KMS-11 (cell line): ENCODE measurements around the gene FXYD2.

Experiments
- H2AFZ ChIP-seq: fragments of 200-600 bp; sonication (generic); 2 replicates; pipeline ENCODE4 v1.6.1; 2016; ENCODE audit warnings: antibody characterized with exemption, mixed run types, low read depth
- H3K27ac ChIP-seq: fragments of 200-600 bp; sonication (generic); 2 replicates; pipeline ENCODE4 v1.6.1; 2016; ENCODE audit warnings: mild to moderate bottlenecking, mixed run types
- H3K27me3 ChIP-seq: fragments of 200-600 bp; sonication (generic); 2 replicates; pipeline ENCODE4 v1.6.1; 2017; ENCODE audit warnings: mild to moderate bottlenecking, low read depth, mixed run types, moderate library complexity; ENCODE audit not compliant: insufficient read depth
- H3K36me3 ChIP-seq: fragments of 200-600 bp; sonication (generic); 2 replicates; pipeline ENCODE4 v1.6.1; 2017; ENCODE audit warnings: mild to moderate bottlenecking, mixed run types; ENCODE audit not compliant: insufficient read depth
- H3K4me1 ChIP-seq: fragments of 200-600 bp; sonication (generic); 2 replicates; pipeline ENCODE4 v1.6.1; 2016; ENCODE audit warnings: mild to moderate bottlenecking, low read depth, mixed run types; ENCODE audit not compliant: poor library complexity, severe bottlenecking
- H3K4me2 ChIP-seq: fragments of 200-600 bp; sonication (generic); 2 replicates; pipeline ENCODE4 v1.7.0; 2016; ENCODE audit warnings: mild to moderate bottlenecking, mixed run types
- H3K4me3 ChIP-seq: fragments of 200-600 bp; sonication (generic); IDR thresholded peaks from 2 replicates; pipeline ENCODE4 v1.6.1; 2017; ENCODE audit warnings: low read depth, low read length, mixed read lengths; ENCODE audit not compliant: insufficient read depth
- H3K79me2 ChIP-seq: fragments of 200-600 bp; sonication (generic); 2 replicates; pipeline ENCODE4 v1.6.1; 2016; ENCODE audit warnings: low read depth, mixed run types; ENCODE audit not compliant: insufficient read depth
- H3K9ac ChIP-seq: fragments of 200-600 bp; sonication (generic); 2 replicates; pipeline ENCODE4 v1.6.1; 2016; ENCODE audit warnings: mild to moderate bottlenecking, mixed run types
- H4K20me1 ChIP-seq: fragments of 200-600 bp; sonication (generic); 2 replicates; pipeline ENCODE4 v1.6.1; 2016; ENCODE audit warnings: mild to moderate bottlenecking, mixed run types; ENCODE audit not compliant: insufficient read depth
- CTCF ChIP-seq: fragments of 200-600 bp; sonication (generic); conservative IDR thresholded peaks from 2 replicates; pipeline ENCODE4 v1.6.1; 2017; ENCODE audit warnings: low read depth, mild to moderate bottlenecking, antibody characterized with exemption, low read length, moderate library complexity, mixed read lengths

The FXYD2 gene

GRCh38 chr11:117809236-117810055 lies 15.1 kb downstream of the FXYD2 start:
- Histone ChIP-seq H3K4me3 (no peak overlapping the region), H3K27ac (no peak overlapping the region), H3K36me3 (no peaks in the 10 kb centered on the region), H3K27me3 (no peaks in the 10 kb centered on the region), H3K79me2 (no peaks in the 10 kb centered on the region), H3K4me1 (peaks cover 16% of the 10 kb centered on the region), H2AFZ (no peak overlapping the region), H3K4me2 (no peak overlapping the region), H4K20me1 (no peaks in the 10 kb centered on the region), H3K9ac (no peak overlapping the region)
- TF ChIP-seq CTCF: no peak

GRCh38 chr11:117808784-117809183 lies 15.8 kb downstream of the FXYD2 start:
- Histone ChIP-seq H3K4me3 (no peak overlapping the region), H3K27ac (no peak overlapping the region), H3K36me3 (no peaks in the 10 kb centered on the region), H3K4me2 (no peak overlapping the region), H2AFZ (no peak overlapping the region), H3K4me1 (peaks cover 12% of the 10 kb centered on the region), H3K27me3 (no peaks in the 10 kb centered on the region), H4K20me1 (no peaks in the 10 kb centered on the region), H3K9ac (no peak overlapping the region), H3K79me2 (no peaks in the 10 kb centered on the region)
- TF ChIP-seq CTCF: no peak

GRCh38 chr11:117807482-117808327 lies 16.8 kb downstream of the FXYD2 start:
- no peak overlapping the region for H3K4me3 ChIP-seq
- no peaks in the 10 kb centered on the region for H4K20me1 ChIP-seq
- no peaks in the 10 kb centered on the region for H3K27me3 ChIP-seq
- no peak overlapping the region for H3K4me2 ChIP-seq
- H3K79me2 ChIP-seq: no peaks in the 10 kb centered on the region
- H3K4me1 ChIP-seq: peaks cover 12% of the 10 kb centered on the region
- no peaks in the 10 kb centered on the region for H3K36me3 ChIP-seq
- H3K9ac ChIP-seq: no peak overlapping the region
- no peak overlapping the region for H2AFZ ChIP-seq
- H3K27ac ChIP-seq: no peak overlapping the region
- peak; percentile 79 for TF ChIP-seq CTCF

GRCh38 chr11:117806846-117807245 lies 17.7 kb downstream of the FXYD2 start:
- Histone ChIP-seq H3K27me3 (no peaks in the 10 kb centered on the region), H3K36me3 (no peaks in the 10 kb centered on the region), H2AFZ (no peak overlapping the region), H3K79me2 (no peaks in the 10 kb centered on the region), H3K27ac (no peak overlapping the region), H3K4me1 (peaks cover 12% of the 10 kb centered on the region), H3K4me2 (no peak overlapping the region), H3K4me3 (no peak overlapping the region), H3K9ac (no peak overlapping the region), H4K20me1 (no peaks in the 10 kb centered on the region)
- TF ChIP-seq CTCF: no peak
